IMR-90 (cell line): ENCODE data around the gene ESD. TPM values are rescaled to one million over a fixed set of nuclear protein-coding genes. Genes with fewer than 3 reads are reported as not detected.

ENCODE experiments used
- ATAC-seq: fragments of 200-7000 bp; cut with Tn5 transposase; 2 replicates; pipeline ENCODE4 v1.9.1; 2020; ENCODE audit warnings: low read depth, mild to moderate bottlenecking, moderate library complexity
- BruUV-seq: library from RNA; stranded (reverse); fragments of 400-500 nt; replicated peaks from 2 replicates; lab custom pipeline; 2021; lab: Mats Ljungman, UMichigan
- CTCF ChIA-PET: fragments of 300-600 bp; formaldehyde crosslinking; extraction: SDS; loops from one replicate; lab custom pipeline; 2021; ENCODE audit warnings: antibody characterized with exemption; lab: Yijun Ruan, JAX
- POLR2A ChIA-PET: fragments of 300-600 bp; sonication (Branson Sonifier 250); formaldehyde crosslinking; loops from one replicate; lab custom pipeline; 2022; ENCODE audit warnings: antibody characterized with exemption; ENCODE audit not compliant: unreplicated experiment; lab: Charles Lee
- DNase-seq: peaks from one replicate; pipeline ENCODE4 v3.0.0; 2013
- H2AFZ ChIP-seq: replicated peaks from 2 replicates; pipeline ENCODE3; 2013; ENCODE audit warnings: low read length, mild to moderate bottlenecking; ENCODE audit not compliant: poor library complexity
- H2AK5ac ChIP-seq: 2 replicates; pipeline ENCODE4 v1.6.1; 2013; ENCODE audit warnings: low read depth, low read length, inconsistent platforms
- H2AK9ac ChIP-seq: replicated peaks from 2 replicates; pipeline ENCODE3; 2013; ENCODE audit warnings: mild to moderate bottlenecking, low read depth, low read length, moderate library complexity; ENCODE audit not compliant: poor library complexity
- H2BK120ac ChIP-seq: 2 replicates; pipeline ENCODE4 v1.6.1; 2013; ENCODE audit warnings: low read depth, low read length, inconsistent platforms
- H2BK15ac ChIP-seq: 3 replicates; pipeline ENCODE4 v1.6.1; 2013; ENCODE audit warnings: low read depth, low read length, inconsistent platforms
- H2BK20ac ChIP-seq: 2 replicates; pipeline ENCODE4 v1.6.1; 2013; ENCODE audit warnings: low read depth, mild to moderate bottlenecking, inconsistent platforms, low read length, moderate library complexity
- H2BK5ac ChIP-seq: 2 replicates; pipeline ENCODE4 v1.6.1; 2013; ENCODE audit warnings: mild to moderate bottlenecking, low read depth, low read length, inconsistent platforms; ENCODE audit not compliant: poor library complexity, severe bottlenecking
- H3K14ac ChIP-seq: replicated peaks from 2 replicates; pipeline ENCODE4 v1.6.1; 2013; ENCODE audit warnings: low read depth, low read length, inconsistent platforms
- H3K18ac ChIP-seq: 2 replicates; pipeline ENCODE4 v1.6.1; 2013; ENCODE audit warnings: low read depth, low read length, control low read depth
- H3K23ac ChIP-seq: 2 replicates; pipeline ENCODE4 v1.6.1; 2013; ENCODE audit warnings: low read depth, low read length, inconsistent platforms
- H3K27ac ChIP-seq: 2 replicates; pipeline ENCODE4 v1.5.1; 2013; ENCODE audit warnings: mild to moderate bottlenecking, control low read depth, low read length; ENCODE audit not compliant: insufficient read depth
- H3K27me3 ChIP-seq: 2 replicates; pipeline ENCODE4 v1.6.1; 2013; ENCODE audit warnings: low read length; ENCODE audit not compliant: control insufficient read depth, insufficient read depth
- H3K36me3 ChIP-seq: 2 replicates; pipeline ENCODE4 v1.6.1; 2013; ENCODE audit warnings: low read length, mixed read lengths; ENCODE audit not compliant: control insufficient read depth, insufficient read depth
- H3K4ac ChIP-seq: 2 replicates; pipeline ENCODE4 v1.6.1; 2013; ENCODE audit warnings: low read depth, low read length, inconsistent platforms
- H3K4me1 ChIP-seq: 2 replicates; pipeline ENCODE4 v1.6.1; 2013; ENCODE audit warnings: low read length, mixed read lengths; ENCODE audit not compliant: control insufficient read depth, insufficient read depth
- H3K4me2 ChIP-seq: 2 replicates; pipeline ENCODE4 v1.6.1; 2013; ENCODE audit warnings: low read depth, mild to moderate bottlenecking, control low read depth, low read length, moderate library complexity
- H3K4me3 ChIP-seq: 2 replicates; pipeline ENCODE4 v1.5.1; 2013; ENCODE audit warnings: low read depth, mild to moderate bottlenecking, control low read depth, low read length, moderate library complexity; ENCODE audit not compliant: insufficient read depth
- H3K56ac ChIP-seq: 2 replicates; pipeline ENCODE4 v1.6.1; 2013; ENCODE audit warnings: low read length, inconsistent platforms; ENCODE audit not compliant: insufficient read depth; ENCODE audit errors: extremely low read depth
- H3K79me1 ChIP-seq, 2 experiments: 2 replicates each; pipeline ENCODE4 v1.6.1; 2013; ENCODE audit warnings: low read length in 2 of 2, inconsistent platforms in 1 of 2, low read depth in 1 of 2
- H3K9ac ChIP-seq: 2 replicates; pipeline ENCODE4 v1.6.1; 2013; ENCODE audit warnings: low read depth, low read length, control low read depth
- H3K9me1 ChIP-seq: 2 replicates; pipeline ENCODE4 v1.6.1; 2013; ENCODE audit warnings: low read length, inconsistent platforms; ENCODE audit not compliant: insufficient read depth
- H3K9me3 ChIP-seq: 2 replicates; pipeline ENCODE4 v1.6.1; 2013; ENCODE audit warnings: low read length; ENCODE audit not compliant: control insufficient read depth, insufficient read depth
- H4K20me1 ChIP-seq: 2 replicates; pipeline ENCODE4 v1.6.1; 2013; ENCODE audit warnings: low read length, inconsistent platforms; ENCODE audit not compliant: insufficient read depth
- H4K5ac ChIP-seq: 2 replicates; pipeline ENCODE4 v1.6.1; 2013; ENCODE audit warnings: mild to moderate bottlenecking, low read depth, low read length, control low read depth
- H4K8ac ChIP-seq, 2 experiments: 2 replicates each; pipeline ENCODE4 v1.6.1; 2013; ENCODE audit warnings: low read depth in 2 of 2, low read length in 2 of 2, control low read depth in 1 of 2, inconsistent platforms in 1 of 2
- H4K91ac ChIP-seq: 2 replicates; pipeline ENCODE4 v1.6.1; 2013; ENCODE audit warnings: low read depth, low read length, inconsistent platforms; ENCODE audit not compliant: insufficient read depth
- CEBPB ChIP-seq: IDR thresholded peaks from 2 replicates; pipeline ENCODE4 v1.6.1; 2012; ENCODE audit warnings: low read depth, low read length, improper control_type of control experiment
- CHD1 ChIP-seq: IDR thresholded peaks from 2 replicates; pipeline ENCODE4 v1.6.1; 2012; ENCODE audit warnings: low read depth, low read length, improper control_type of control experiment
- FOS ChIP-seq: fragments of 150-350 bp; IDR thresholded peaks from 2 replicates; pipeline ENCODE4 v1.6.1; 2016; ENCODE audit warnings: low read depth, low read length
- MAFK ChIP-seq: IDR thresholded peaks from 2 replicates; pipeline ENCODE4 v1.6.1; 2012; ENCODE audit warnings: low read depth, low read length, improper control_type of control experiment
- MXI1 ChIP-seq: IDR thresholded peaks from 2 replicates; pipeline ENCODE4 v1.6.1; 2012; ENCODE audit warnings: low read depth, mild to moderate bottlenecking, low read length, moderate library complexity, borderline replicate concordance
- NFE2L2 ChIP-seq: fragments of 150-350 bp; IDR thresholded peaks from 2 replicates; pipeline ENCODE4 v1.6.1; 2016; ENCODE audit warnings: low read depth, mild to moderate bottlenecking, low read length
- RAD21 ChIP-seq: IDR thresholded peaks from 2 replicates; pipeline ENCODE4 v1.6.1; 2012; ENCODE audit warnings: low read length, improper control_type of control experiment
- USF2 ChIP-seq: fragments of 150-350 bp; IDR thresholded peaks from 2 replicates; pipeline ENCODE4 v1.6.1; 2017; ENCODE audit warnings: mild to moderate bottlenecking, antibody characterized with exemption, low read length, low read depth
- WGBS, 2 experiments: methylation state at CpG; one replicate each; pipeline versions ENCODE4 v1.1.5 to v1.1.7; 2013; ENCODE audit warnings: missing lambda C conversion rate in 2 of 2; ENCODE audit not compliant: insufficient read length in 1 of 2; ENCODE audit errors: extremely low coverage in 2 of 2; 5-methylcytosine and 5-hydroxymethylcytosine counted together
- dilution Hi-C: fragments of 300-500 bp; cut with HindIII; formaldehyde crosslinking; loops from one replicate; pipeline ENCODE4 v1.14.3; 2018; ENCODE audit warnings: low sequenced_read_pairs; ENCODE audit not compliant: unreplicated experiment
- in situ Hi-C: fragments of 300-500 bp; cut with MboI; formaldehyde crosslinking; loops from 3 replicates; pipeline ENCODE4 v1.14.3; 2019; ENCODE audit warnings: low sequenced_read_pairs, inconsistent platforms, mixed read lengths
- intact Hi-C: fragments of 100-400 bp; cut with micrococcal nuclease; formaldehyde crosslinking; loops from 2 replicates; pipeline ENCODE4 v1.10.0; 2022
- polyA plus RNA-seq, 3 experiments: library from polyadenylated mRNA; depleted of rRNA; stranded (reverse); fragments of >200 nt; gene quantifications; 2 replicates each; pipeline ENCODE4 v1.2.3, GENCODE V29; 2012; ENCODE audit warnings: low replicate concordance in 1 of 3
- total RNA-seq: library from RNA; depleted of rRNA; stranded (reverse); fragments of >200 nt; gene quantifications from 2 replicates; pipeline ENCODE4 v1.2.3, GENCODE V29; 2012

Gene ESD
- total and polyA plus RNA-seq, 2 of the 4 experiments (the other 2 are of a cell fraction), result 90.4 to 135 TPM

GRCh38 chr13:46795321-46795720 lies 1.6 kb downstream of the ESD start (continued):
- TF ChIP-seq MXI1, result no peak
- TF ChIP-seq MAFK, result no peak

GRCh38 chr13:46783504-46783903 lies 13.5 kb downstream of the ESD start:
- in situ Hi-C loops, result no loop called here
- H4K91ac ChIP-seq, result no peak overlapping the region
- ChIA-PET CTCF (no interaction called here), POLR2A (no interaction called here)
- no peak overlapping the region for H4K5ac ChIP-seq
- BruUV-seq, result no TSS peak
- H3K27me3 ChIP-seq, result no peaks in the 10 kb centered on the region
- ATAC-seq, result no peak
- no peak overlapping the region for H2AK9ac ChIP-seq
- H3K79me1 ChIP-seq, result peaks cover 4 to 12% of the 10 kb centered on the region in 2 experiments; a peak in 3 of 4 replicates
- H4K8ac ChIP-seq, result no peak overlapping the region
- no peak overlapping the region for H2BK120ac ChIP-seq
- H3K23ac ChIP-seq, result no peak overlapping the region
- TF ChIP-seq NFE2L2, result no peak
- TF ChIP-seq FOS, result no peak
- TF ChIP-seq RAD21, result no peak
- TF ChIP-seq CHD1, result no peak
- TF ChIP-seq USF2, result no peak
- no peak for TF ChIP-seq CEBPB
- TF ChIP-seq MXI1, result no peak
- no peak overlapping the region for H2AFZ ChIP-seq
- no peak overlapping the region for H3K14ac ChIP-seq
- H2BK15ac ChIP-seq, result no peak overlapping the region
- H3K4me3 ChIP-seq, result no peak overlapping the region
- H2AK5ac ChIP-seq, result no peak overlapping the region
- intact Hi-C loops, result no loop called here
- peaks cover 1% of the 10 kb centered on the region; the same call in 1 of the 2 replicates for H3K4me1 ChIP-seq
- no peak overlapping the region for H3K4me2 ChIP-seq
- no peaks in the 10 kb centered on the region for H3K9me1 ChIP-seq
- H3K9ac ChIP-seq, result no peak overlapping the region
- H3K4ac ChIP-seq, result no peak overlapping the region
- H3K56ac ChIP-seq, result no peak overlapping the region
- peaks cover 20% of the 10 kb centered on the region for H3K36me3 ChIP-seq
- no peak overlapping the region for H2BK20ac ChIP-seq
- WGBS, 2 experiments, result no CpG with 5 or more reads among the region's 3 CpGs
- dilution Hi-C loops, result no loop called here
- no peak overlapping the region for H3K18ac ChIP-seq
- no peak overlapping the region for H2BK5ac ChIP-seq
- no peaks in the 10 kb centered on the region for H3K9me3 ChIP-seq
- H3K27ac ChIP-seq, result no peak overlapping the region
- no peak for DNase-seq
- H4K20me1 ChIP-seq, result no peaks in the 10 kb centered on the region; the same call in 1 of the 2 replicates
